Measurements from ENCODE around the gene CASR. TPM values are rescaled to one million over a fixed set of nuclear protein-coding genes. Genes with fewer than 3 reads are reported as not detected.
"Not testable (repeated sequence)": the region's sequence is repeated elsewhere in the genome, so short reads cannot be mapped to it uniquely, and the experiment has no call there.

CASR gene, protein sequence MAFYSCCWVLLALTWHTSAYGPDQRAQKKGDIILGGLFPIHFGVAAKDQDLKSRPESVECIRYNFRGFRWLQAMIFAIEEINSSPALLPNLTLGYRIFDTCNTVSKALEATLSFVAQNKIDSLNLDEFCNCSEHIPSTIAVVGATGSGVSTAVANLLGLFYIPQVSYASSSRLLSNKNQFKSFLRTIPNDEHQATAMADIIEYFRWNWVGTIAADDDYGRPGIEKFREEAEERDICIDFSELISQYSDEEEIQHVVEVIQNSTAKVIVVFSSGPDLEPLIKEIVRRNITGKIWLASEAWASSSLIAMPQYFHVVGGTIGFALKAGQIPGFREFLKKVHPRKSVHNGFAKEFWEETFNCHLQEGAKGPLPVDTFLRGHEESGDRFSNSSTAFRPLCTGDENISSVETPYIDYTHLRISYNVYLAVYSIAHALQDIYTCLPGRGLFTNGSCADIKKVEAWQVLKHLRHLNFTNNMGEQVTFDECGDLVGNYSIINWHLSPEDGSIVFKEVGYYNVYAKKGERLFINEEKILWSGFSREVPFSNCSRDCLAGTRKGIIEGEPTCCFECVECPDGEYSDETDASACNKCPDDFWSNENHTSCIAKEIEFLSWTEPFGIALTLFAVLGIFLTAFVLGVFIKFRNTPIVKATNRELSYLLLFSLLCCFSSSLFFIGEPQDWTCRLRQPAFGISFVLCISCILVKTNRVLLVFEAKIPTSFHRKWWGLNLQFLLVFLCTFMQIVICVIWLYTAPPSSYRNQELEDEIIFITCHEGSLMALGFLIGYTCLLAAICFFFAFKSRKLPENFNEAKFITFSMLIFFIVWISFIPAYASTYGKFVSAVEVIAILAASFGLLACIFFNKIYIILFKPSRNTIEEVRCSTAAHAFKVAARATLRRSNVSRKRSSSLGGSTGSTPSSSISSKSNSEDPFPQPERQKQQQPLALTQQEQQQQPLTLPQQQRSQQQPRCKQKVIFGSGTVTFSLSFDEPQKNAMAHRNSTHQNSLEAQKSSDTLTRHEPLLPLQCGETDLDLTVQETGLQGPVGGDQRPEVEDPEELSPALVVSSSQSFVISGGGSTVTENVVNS
- total RNA-seq (0.74 TPM), polyA plus RNA-seq (0.25 TPM)

- 5% methylated on average over 14 of the region's 14 CpGs for WGBS
- no peak within 1 kb of the TSS for H3K27ac ChIP-seq (ENCODE audit: low read depth)
- H3K4me3 ChIP-seq (ENCODE audit: low read depth, low read length) = peak within 1 kb of the TSS; percentile 9
- DNase-seq (ENCODE audit: extremely low spot score) = no peak
- H3K4me1 ChIP-seq (ENCODE audit: insufficient read depth) = no peaks in the 10 kb centered on the region
- no peaks in the 10 kb centered on the region for H3K36me3 ChIP-seq (ENCODE audit: insufficient read depth)
Measured at GRCh38 chr3:122183521-122183892, at the start of gene CASR. Gene CASR (plus strand): TSS chr3:122183668. CDS start chr3:122254190, 70,522 bp downstream.

DNA sequence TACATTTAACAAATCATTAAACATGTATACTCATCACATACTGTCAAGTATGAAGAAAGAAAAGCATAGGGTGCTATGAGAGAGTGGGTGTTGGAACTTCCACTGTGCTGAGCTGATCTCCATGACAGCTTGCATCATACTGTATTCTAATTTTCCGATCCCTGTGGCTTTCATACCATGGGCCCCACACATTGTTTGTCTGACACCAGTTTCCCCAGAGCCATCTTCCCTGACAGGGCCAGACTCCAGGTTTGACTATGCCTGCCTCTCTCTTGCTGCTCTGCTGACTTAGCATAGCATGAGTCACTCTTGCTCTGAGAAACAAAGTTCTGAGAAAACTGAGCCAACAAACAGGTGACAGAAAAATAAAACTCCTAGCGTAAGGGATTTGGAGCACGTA is 37.0 kb upstream of the CASR start:
- Histone ChIP-seq H3K36me3 (ENCODE audit: insufficient read depth) (no peaks in the 10 kb centered on the region), H3K4me3 (ENCODE audit: low read depth, low read length) (no peak overlapping the region), H3K4me1 (ENCODE audit: insufficient read depth) (no peaks in the 10 kb centered on the region), H3K27ac (ENCODE audit: low read depth) (no peak overlapping the region)
- no peak for DNase-seq (ENCODE audit: extremely low spot score)
- WGBS = 80% methylated on average over 3 of the region's 3 CpGs

DNA sequence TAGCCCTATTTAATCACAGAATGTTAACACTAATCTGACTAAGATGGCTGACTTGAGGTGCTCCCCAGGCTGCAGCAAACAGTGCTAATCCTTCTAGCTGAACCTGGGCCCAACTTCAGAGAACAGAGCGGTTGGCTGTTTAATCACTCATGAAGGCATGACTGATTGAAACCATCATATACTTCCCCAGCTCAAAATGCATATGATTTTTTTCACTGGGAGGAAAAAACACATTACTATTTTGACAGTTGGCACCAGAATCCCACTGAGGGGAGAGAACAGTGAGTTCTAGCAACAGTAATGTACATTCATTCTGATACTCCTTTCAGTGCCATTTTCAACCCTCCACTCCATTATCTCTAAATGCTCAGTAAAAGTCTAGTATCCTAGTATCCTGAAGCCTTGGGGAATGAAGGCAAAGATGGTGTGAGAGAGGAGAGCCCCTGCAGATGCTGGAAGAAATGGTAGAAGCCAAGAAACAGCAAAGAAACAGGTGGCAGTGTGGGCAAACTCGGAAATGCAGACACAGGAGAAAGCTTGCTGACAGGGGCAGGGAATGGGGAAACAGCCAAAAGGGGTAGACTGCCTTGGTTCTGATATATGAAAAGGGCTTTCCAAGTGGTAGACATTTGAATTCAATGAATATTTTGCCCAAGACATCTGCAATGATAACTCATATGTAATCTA is 34.4 kb upstream of the CASR start:
- no peak overlapping the region for H3K27ac ChIP-seq (ENCODE audit: low read depth)
- H3K36me3 ChIP-seq (ENCODE audit: insufficient read depth) = no peaks in the 10 kb centered on the region
- WGBS = 56% methylated on average over 2 of the region's 2 CpGs
- no peak for DNase-seq (ENCODE audit: extremely low spot score)
- H3K4me1 ChIP-seq (ENCODE audit: insufficient read depth) = no peaks in the 10 kb centered on the region
- H3K4me3 ChIP-seq (ENCODE audit: low read depth, low read length) = no peak overlapping the region

GRCh38 chr3:122151480-122151879 is 32.0 kb upstream of the CASR start:
- DNase-seq (ENCODE audit: extremely low spot score) = no peak
- no peaks in the 10 kb centered on the region for H3K36me3 ChIP-seq (ENCODE audit: insufficient read depth)
- no peak overlapping the region for H3K27ac ChIP-seq (ENCODE audit: low read depth)
- 66% methylated on average over 2 of the region's 2 CpGs for WGBS
- H3K4me1 ChIP-seq (ENCODE audit: insufficient read depth) = no peaks in the 10 kb centered on the region
- H3K4me3 ChIP-seq (ENCODE audit: low read depth, low read length) = no peak overlapping the region

GRCh38 chr3:122164983-122165382 is 18.5 kb upstream of the CASR start:
- not testable (repeated sequence) for H3K27ac ChIP-seq (ENCODE audit: low read depth); H3K36me3 ChIP-seq (ENCODE audit: insufficient read depth); DNase-seq (ENCODE audit: extremely low spot score); H3K4me3 ChIP-seq (ENCODE audit: low read depth, low read length); H3K4me1 ChIP-seq (ENCODE audit: insufficient read depth)
- 89% methylated on average over 18 of the region's 31 CpGs for WGBS

GRCh38 chr3:122167630-122168029 is 15.8 kb upstream of the CASR start:
- DNase-seq (ENCODE audit: extremely low spot score) = no peak

DNA sequence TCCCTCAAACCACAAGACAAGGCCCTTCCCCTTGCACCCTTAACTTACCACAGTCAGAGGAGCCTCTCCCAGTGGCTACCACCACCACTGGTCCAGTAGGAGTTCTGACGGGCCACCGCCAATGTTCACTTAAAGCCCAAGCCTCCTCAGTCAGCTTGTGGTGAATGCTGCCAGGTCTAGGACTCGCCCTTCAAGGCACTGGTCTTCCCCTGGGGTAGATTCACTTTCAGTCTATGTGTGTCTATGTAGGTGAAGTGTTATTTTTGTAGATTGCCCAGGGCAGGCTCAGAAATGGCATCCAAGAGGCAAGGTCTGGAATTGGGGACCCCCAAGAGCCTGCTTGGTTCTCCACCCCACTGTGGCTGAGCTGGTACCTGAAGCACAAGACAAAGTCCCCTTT is 15.4 kb upstream of the CASR start:
- Histone ChIP-seq H3K27ac (ENCODE audit: low read depth) (no peak overlapping the region), H3K4me1 (ENCODE audit: insufficient read depth) (no peaks in the 10 kb centered on the region), H3K36me3 (ENCODE audit: insufficient read depth) (no peaks in the 10 kb centered on the region), H3K4me3 (ENCODE audit: low read depth, low read length) (no peak overlapping the region)
- 82% methylated on average over 3 of the region's 3 CpGs for WGBS
- DNase-seq (ENCODE audit: extremely low spot score) = no peak

More at GRCh38 chr3:122167630-122168029, 15.8 kb upstream of the CASR start:
- H3K27ac ChIP-seq (ENCODE audit: low read depth) = no peak overlapping the region
- no peaks in the 10 kb centered on the region for H3K36me3 ChIP-seq (ENCODE audit: insufficient read depth)
- no peak overlapping the region for H3K4me3 ChIP-seq (ENCODE audit: low read depth, low read length)
- H3K4me1 ChIP-seq (ENCODE audit: insufficient read depth) = no peaks in the 10 kb centered on the region

DNA sequence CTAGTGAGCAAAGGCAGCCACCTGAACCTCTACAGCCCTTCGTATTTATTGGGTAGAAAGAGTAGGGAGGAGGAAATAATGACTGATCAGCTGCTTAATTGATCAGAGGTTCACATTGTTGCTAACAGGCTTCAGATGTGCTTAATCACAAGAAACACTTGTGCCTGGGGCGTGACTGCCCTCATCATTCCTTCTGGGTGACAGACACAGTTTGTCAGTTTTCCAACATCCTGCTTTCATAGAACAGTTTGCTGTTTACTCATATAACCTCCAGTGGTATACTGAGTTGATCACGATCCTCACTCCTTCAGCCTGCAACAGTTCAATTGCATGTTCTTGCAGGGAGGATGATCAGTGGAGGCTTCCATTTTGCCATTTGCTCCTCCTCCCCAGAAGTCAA is 13.6 kb upstream of the CASR start:
- 83% methylated on average over 3 of the region's 3 CpGs for WGBS
- no peaks in the 10 kb centered on the region for H3K36me3 ChIP-seq (ENCODE audit: insufficient read depth)
- H3K4me3 ChIP-seq (ENCODE audit: low read depth, low read length) = no peak overlapping the region
- no peak overlapping the region for H3K27ac ChIP-seq (ENCODE audit: low read depth)
- DNase-seq (ENCODE audit: extremely low spot score) = no peak
- H3K4me1 ChIP-seq (ENCODE audit: insufficient read depth) = no peaks in the 10 kb centered on the region

- DNase-seq (ENCODE audit: extremely low spot score); H3K27ac ChIP-seq (ENCODE audit: low read depth); H3K4me1 ChIP-seq (ENCODE audit: insufficient read depth); H3K36me3 ChIP-seq (ENCODE audit: insufficient read depth); H3K4me3 ChIP-seq (ENCODE audit: low read depth, low read length): not testable (repeated sequence)
- 93% methylated on average over 2 of the region's 2 CpGs for WGBS
Measured at GRCh38 chr3:122171361-122171760, 12.1 kb upstream of the CASR start.

GRCh38 chr3:122178711-122179110 is 4.8 kb upstream of the CASR start:
- Histone ChIP-seq H3K4me1 (ENCODE audit: insufficient read depth) (no peaks in the 10 kb centered on the region), H3K36me3 (ENCODE audit: insufficient read depth) (no peaks in the 10 kb centered on the region), H3K4me3 (ENCODE audit: low read depth, low read length) (no peak overlapping the region), H3K27ac (ENCODE audit: low read depth) (no peak overlapping the region)
- 93% methylated on average over 5 of the region's 5 CpGs for WGBS
- DNase-seq (ENCODE audit: extremely low spot score) = no peak

GRCh38 chr3:122183893-122184590 is 574 bp downstream of the CASR start:
- H3K36me3 ChIP-seq (ENCODE audit: insufficient read depth) = no peaks in the 10 kb centered on the region
- no peaks in the 10 kb centered on the region for H3K4me1 ChIP-seq (ENCODE audit: insufficient read depth)
- DNase-seq (ENCODE audit: extremely low spot score) = no peak
- H3K4me3 ChIP-seq (ENCODE audit: low read depth, low read length) = peak overlapping the region; percentile 9
- no peak overlapping the region for H3K27ac ChIP-seq (ENCODE audit: low read depth)
- whole genome bisulfite sequencing = 2% methylated on average over 64 of the region's 64 CpGs

DNA sequence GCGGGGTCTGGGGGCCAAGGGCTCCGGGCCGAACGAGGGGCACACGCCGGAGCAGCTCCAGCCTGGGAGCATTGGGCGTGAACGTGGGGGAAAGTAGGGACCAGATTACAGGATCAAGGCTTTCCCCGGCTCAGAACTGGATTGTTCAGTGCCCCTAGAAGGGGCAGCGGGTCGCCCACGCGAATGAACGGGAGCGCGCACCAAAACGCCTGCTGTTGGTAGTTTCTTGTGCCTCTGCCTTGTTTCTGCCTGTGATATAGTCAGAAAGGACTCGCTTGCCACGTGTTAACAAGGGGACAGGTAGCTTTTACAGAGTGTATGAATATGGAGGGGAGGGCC is 1.1 kb downstream of the CASR start:
- no peak for DNase-seq (ENCODE audit: extremely low spot score)
- no peak overlapping the region for H3K27ac ChIP-seq (ENCODE audit: low read depth)
- WGBS = 6% methylated on average over 19 of the region's 19 CpGs
- H3K36me3 ChIP-seq (ENCODE audit: insufficient read depth) = no peaks in the 10 kb centered on the region
- no peaks in the 10 kb centered on the region for H3K4me1 ChIP-seq (ENCODE audit: insufficient read depth)
- H3K4me3 ChIP-seq (ENCODE audit: low read depth, low read length) = peak overlapping the region; percentile 9

DNA sequence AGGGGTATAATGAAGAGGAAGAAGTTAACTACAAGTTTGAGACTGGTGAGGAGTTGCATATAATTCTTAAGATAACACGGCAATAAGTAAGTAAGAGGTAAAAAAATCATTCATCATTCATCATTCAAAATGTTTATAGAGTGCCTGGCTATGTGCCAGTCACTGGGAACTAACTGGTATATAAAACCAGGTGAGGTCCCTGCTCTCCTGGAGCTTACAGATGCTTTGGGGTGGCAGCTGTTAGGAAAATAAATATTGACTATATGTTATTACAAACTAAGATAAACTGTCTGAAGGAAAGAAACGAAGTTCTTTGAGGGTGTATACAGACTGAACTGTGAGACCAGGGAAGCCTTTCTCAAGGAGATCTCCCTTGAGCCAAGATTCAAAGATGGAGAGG is 2.9 kb downstream of the CASR start:
- H3K4me1 ChIP-seq (ENCODE audit: insufficient read depth) = no peaks in the 10 kb centered on the region
- DNase-seq (ENCODE audit: extremely low spot score) = no peak
- 40% methylated on average over 2 of the region's 2 CpGs for WGBS
- H3K27ac ChIP-seq (ENCODE audit: low read depth) = no peak overlapping the region
- no peak overlapping the region for H3K4me3 ChIP-seq (ENCODE audit: low read depth, low read length)
- no peaks in the 10 kb centered on the region for H3K36me3 ChIP-seq (ENCODE audit: insufficient read depth)
